GM21528 (cell line): ENCODE measurements around the gene SPTBN5.

Experiments used
- ATAC-seq: cut with Tn5 transposase; IDR thresholded peaks from one replicate; pipeline ENCODE4 v1.9.1; 2021; ENCODE audit warnings: mild to moderate bottlenecking, moderate library complexity; ENCODE audit not compliant: unreplicated experiment, low FRiP score

SPTBN5 gene

GRCh38 chr15:41885321-41885720, 8.5 kb downstream of the SPTBN5 start:
- no peak for ATAC-seq

GRCh38 chr15:41884458-41884857, 9.4 kb downstream of the SPTBN5 start:
- ATAC-seq, result no peak

GRCh38 chr15:41883484-41883825, 10.4 kb downstream of the SPTBN5 start:
- no peak for ATAC-seq

- no peak for ATAC-seq
Observed at GRCh38 chr15:41882689-41883483, 11.0 kb downstream of the SPTBN5 start.

GRCh38 chr15:41881920-41882688, 11.7 kb downstream of the SPTBN5 start:
- ATAC-seq, result no peak

GRCh38 chr15:41881550-41881919, 12.3 kb downstream of the SPTBN5 start:
- ATAC-seq, result no peak

GRCh38 chr15:41881086-41881485, 12.8 kb downstream of the SPTBN5 start:
- ATAC-seq, result no peak

GRCh38 chr15:41880156-41880877, 13.5 kb downstream of the SPTBN5 start:
- ATAC-seq, result no peak

GRCh38 chr15:41879321-41879845, 14.5 kb downstream of the SPTBN5 start:
- no peak for ATAC-seq

- no peak for ATAC-seq
Observed at GRCh38 chr15:41878355-41878699, 15.5 kb downstream of the SPTBN5 start.

- ATAC-seq, result no peak
Observed at GRCh38 chr15:41877631-41878354, 16.1 kb downstream of the SPTBN5 start.

- ATAC-seq, result no peak
Observed at GRCh38 chr15:41876689-41877088, 17.2 kb downstream of the SPTBN5 start.

- no peak for ATAC-seq
Observed at GRCh38 chr15:41876007-41876406, 17.8 kb downstream of the SPTBN5 start.

GRCh38 chr15:41874736-41875135, 19.1 kb downstream of the SPTBN5 start:
- ATAC-seq, result no peak

GRCh38 chr15:41873711-41874110, 20.1 kb downstream of the SPTBN5 start:
- ATAC-seq, result no peak

GRCh38 chr15:41872166-41872747, 21.6 kb downstream of the SPTBN5 start:
- no peak for ATAC-seq

GRCh38 chr15:41871175-41871905, 22.5 kb downstream of the SPTBN5 start:
- ATAC-seq, result no peak

GRCh38 chr15:41870689-41871081, 23.2 kb downstream of the SPTBN5 start:
- ATAC-seq, result no peak
